HG02981 (cell line): ENCODE results near the gene BCAT1.
A peak's percentile ranks its signal among the peaks of the same experiment; 100 is the strongest.
"Not testable (repeated sequence)": the region's sequence is repeated elsewhere in the genome, so short reads cannot be mapped to it uniquely, and the experiment has no call there.

Source experiments
- ATAC-seq: cut with Tn5 transposase; IDR thresholded peaks from one replicate; pipeline ENCODE4 v1.9.1; 2021; ENCODE audit warnings: mild to moderate bottlenecking, moderate library complexity; ENCODE audit not compliant: unreplicated experiment

Gene BCAT1

DNA sequence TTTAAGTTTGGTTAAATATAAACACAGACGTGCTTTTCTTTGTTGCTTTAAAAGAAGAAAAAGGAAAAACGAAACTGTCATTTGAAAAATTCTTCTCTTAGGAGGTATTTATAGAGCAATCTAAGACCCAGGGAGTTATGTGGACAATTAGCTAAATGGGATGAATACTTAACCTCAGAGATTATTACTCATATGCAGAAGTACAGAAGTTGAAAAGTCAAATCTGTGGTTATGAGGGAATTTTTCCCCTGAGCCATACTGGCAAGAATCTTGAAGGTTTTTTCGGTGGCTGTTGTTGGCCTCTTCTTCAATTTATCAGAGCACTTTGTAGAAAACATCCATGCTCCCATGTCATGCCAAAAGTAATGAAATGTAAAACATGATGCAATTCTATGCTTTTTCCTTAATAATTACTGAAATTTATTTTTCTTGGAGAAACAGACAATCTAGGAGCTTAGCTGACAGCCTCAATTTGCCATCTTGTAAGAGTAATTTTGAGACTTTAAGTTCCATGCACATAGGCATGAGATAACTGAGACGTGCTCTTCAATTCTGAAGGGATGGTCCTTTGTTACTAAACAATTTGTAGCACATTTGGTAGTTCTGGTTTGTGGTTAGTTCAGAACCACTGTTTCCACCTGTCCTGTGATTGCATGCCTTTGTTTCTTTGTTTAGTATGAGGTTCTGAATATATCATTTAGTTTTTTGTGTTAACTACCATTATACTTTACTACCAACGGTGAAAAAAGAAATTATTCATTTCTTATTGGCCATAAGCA lies 126.6 kb downstream of the BCAT1 start:
- peak; percentile 78 for ATAC-seq

DNA sequence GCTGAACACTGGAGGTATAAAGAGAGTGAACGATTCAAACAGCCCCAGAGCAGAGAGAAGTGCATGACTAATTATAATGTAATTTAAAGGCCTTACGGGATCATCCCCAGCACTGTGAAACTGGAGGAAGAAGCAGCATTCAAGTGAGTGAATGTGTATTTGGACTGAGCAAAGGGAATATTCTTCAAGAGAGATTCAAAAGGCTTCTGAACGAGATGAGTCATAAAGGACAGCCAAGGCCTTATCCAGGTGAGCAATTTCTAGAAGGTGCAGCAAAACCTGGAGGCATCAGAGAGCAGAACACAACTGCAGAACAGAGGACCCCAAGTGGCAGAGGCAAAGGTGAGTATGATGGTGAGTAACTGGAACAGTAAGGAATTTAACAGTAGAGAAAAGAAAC lies 127.2 kb downstream of the BCAT1 start:
- ATAC-seq, result peak; percentile 39

DNA sequence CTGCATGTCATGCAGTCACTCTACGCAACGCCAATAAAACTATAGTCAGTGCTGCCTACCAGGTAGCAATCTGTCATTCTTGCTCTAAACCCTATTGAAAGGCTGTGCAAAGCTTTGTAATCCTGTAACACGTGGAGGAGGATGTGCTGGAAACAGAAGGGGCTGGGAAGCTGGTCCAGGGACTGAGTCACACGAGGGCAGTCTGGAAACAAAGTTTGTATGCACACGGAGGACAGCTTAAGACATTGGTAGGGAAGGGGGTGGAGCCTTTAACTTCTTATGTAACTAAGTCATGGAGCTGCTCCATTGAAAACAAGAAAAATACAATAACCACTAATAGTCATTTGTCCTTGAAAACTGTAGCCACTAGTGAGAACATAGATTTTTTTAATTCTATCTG lies 128.0 kb downstream of the BCAT1 start:
- ATAC-seq, result no peak

GRCh38 chr12:24818351-24818750 lies 130.6 kb downstream of the BCAT1 start:
- ATAC-seq, result no peak

DNA sequence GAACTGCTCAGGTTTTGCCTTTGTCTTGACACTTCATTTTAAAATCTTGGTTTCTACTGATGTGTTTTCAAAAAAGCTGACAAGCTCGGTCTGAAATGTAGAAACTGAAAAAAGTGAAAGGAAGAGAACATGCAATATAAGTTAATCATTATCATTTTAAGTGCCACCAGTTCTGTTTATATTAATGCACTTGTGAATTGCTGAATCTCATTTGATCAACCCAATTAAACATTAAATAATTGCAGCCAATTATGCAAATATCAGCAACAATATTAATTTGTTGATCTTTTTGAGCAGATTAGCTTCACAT lies 133.8 kb downstream of the BCAT1 start:
- peak; percentile 21 for ATAC-seq

- ATAC-seq, result peak; percentile 70
These were observed 134.4 kb downstream of the BCAT1 start for GRCh38 chr12:24814379-24815113.

DNA sequence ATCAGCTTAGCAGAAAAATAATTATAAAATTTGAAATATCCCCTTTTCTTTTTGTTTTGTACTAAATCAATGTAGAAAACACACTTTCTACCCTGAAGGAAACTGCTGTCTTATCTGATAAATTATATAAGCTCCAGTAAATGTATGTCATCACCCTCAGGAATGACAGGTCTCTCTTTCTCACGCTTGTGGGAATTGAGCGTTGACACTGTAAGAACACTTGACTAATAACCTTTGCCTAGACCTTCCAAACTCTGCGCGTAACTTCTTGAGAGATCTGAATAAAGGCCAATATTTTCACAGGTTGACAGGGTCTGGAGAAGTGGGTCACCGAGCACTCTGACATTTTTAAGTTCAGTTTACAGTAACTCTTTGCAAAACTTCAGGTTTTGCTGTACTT lies 138.5 kb downstream of the BCAT1 start:
- ATAC-seq, result no peak

DNA sequence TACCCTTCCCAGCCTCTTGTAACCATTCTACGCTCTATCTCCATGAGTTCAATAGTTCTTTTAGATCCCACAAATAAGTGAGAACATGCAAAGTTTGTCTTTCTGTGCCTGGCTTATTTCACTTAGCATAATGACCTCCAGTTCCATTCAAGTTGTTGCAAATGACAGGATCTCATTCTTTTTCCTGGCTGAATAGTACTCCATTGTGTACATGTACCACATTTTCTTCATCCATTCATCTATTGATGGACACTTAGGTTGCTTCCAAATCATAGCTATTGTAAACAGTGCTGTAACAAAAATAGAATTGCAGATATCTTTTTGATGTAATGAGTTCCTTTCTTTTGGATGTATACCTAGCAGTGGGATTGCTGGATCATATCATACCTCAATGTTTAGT lies 139.6 kb downstream of the BCAT1 start:
- not testable (repeated sequence) for ATAC-seq

DNA sequence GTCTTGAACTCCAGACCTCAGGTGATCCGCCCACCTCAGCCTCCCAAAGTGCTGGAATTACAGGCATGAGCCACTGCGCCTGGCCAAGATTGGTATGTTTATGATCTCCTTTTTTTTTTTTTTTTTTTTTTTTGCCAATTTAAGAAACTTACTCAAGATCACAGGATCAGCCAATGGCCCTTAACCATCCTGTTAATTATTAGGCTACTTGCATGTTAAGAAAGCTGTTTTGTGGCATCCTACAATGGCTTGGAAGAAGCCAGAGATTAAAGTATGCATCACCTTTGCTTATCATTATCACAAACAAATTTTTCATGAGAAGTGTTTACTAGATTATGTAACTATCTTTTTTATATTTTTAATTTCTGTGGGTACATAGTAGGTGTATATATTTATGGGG lies 140.2 kb downstream of the BCAT1 start:
- no peak for ATAC-seq

DNA sequence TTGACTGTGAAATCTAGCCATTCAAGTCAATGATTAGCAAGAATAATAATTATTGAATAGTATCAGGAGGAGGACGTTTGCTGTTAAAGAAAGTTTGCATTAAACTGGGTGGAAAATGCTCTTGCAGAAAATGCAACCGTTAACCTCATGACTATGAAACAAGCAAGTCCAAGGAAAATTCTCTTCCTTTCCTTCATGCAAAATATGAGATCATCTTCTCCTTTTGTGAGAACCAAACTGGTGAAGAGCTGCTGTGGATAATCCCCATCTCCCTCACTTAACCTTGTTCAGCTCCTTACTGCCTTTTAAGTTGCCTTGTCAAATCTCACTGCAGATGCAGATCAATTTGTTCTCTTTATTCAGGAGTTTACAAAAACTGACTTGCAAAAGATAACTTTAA lies 142.5 kb downstream of the BCAT1 start:
- no peak for ATAC-seq

- ATAC-seq, result no peak
These were observed 145.3 kb downstream of the BCAT1 start for GRCh38 chr12:24803430-24804245.

DNA sequence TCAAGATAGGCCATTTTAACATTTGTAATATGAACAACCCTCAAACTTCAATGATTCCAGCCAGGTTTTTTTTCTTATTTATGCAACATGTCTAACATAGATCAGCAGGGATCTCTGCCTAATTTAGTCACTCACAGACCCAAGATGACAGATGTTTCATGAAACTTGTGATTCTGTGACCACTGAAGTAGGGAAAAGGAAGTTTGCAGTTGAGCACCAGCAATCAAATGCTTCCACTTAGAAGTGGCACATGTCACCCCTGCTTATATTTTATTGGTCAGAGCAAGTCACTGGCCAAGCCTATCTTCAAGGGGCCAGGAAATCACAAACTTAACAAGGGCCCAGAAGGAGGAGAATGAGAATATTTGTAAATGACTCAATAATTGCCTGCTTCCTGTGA lies 150.6 kb downstream of the BCAT1 start:
- peak; percentile 90 for ATAC-seq

GRCh38 chr12:24797901-24798300 lies 151.0 kb downstream of the BCAT1 start:
- ATAC-seq, result peak; percentile 23

DNA sequence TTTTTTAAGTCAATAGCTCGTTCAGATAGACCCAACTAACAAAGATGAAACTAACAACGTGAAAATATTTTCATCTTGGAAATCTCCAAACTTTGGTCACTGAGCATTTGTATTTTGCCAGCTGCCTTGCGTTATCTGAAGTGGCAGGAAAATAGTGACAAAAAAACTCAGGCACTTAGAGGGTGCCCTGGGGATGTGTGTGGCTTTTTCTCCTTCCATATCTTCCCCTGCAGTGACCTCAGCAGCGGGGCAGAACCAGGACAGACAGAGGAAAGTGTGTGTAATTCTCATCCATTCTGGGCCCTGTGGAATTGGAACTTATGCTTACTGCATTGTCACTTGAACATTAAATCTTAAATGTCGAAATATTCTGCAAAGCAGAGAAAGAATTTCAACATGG lies 152.0 kb downstream of the BCAT1 start:
- ATAC-seq, result no peak

GRCh38 chr12:24795699-24796347 lies 153.1 kb downstream of the BCAT1 start:
- no peak for ATAC-seq

- no peak for ATAC-seq
These were observed 157.3 kb downstream of the BCAT1 start for GRCh38 chr12:24791622-24792021.

DNA sequence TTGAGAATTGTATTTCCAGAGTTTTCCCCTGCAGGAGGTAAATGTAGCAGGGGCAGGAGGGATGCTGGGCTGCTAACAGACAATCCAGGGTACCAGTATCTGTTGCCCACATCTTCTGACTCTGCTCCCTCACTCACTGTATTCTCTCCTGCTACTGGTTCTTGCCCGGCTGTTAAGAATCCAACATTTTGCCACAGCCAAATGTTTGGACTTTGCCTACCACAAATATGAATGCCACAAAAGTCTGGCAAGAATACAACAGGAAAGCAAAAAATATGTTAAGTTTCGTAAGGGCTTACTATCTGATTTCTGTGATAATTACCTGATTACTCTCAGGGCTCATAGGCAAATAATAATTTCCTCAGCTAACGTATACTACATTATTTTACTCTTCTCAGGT lies 160.0 kb downstream of the BCAT1 start:
- no peak for ATAC-seq

- ATAC-seq, result no peak
These were observed 168.1 kb downstream of the BCAT1 start for GRCh38 chr12:24780697-24781368.

DNA sequence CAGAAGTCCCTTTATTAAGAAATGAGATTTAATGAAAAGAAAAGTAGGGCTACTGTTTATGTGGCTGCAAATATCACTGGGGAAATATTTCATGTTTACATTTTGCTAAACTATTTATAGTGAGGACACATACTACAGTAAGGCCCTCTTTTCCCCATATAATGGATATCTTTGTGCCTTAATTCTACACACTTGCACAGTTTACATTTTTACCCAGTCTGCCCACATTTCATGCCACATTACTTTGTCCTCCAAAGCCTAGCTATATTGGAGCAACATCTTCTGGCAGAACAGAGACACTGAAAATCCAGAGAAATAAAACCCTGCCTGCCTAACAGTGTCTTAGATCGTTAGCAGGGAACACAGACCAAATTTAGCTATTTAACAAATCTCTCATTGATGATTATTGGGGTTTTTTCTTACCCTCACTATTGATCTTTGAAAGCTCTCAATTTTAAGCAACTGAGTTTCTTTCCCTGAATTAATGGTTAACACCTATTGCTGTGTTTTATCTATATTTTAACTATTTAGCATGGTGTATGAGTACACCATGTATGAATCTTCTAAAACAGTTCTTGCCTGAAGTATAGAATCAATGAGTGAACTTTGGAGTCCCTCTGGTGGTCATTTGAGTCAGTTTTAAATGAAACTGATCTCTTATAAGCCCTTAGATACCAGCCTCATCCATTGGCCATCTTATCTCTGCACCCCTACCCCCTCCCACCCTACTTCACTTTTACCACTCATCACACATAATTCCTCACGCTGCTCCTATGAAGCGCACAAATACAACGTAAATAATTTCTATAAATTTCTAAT lies 170.2 kb downstream of the BCAT1 start:
- ATAC-seq, result peak; percentile 74

- ATAC-seq, result no peak
These were observed 171.5 kb downstream of the BCAT1 start for GRCh38 chr12:24777359-24777758.
